ENCODE results near the gene TMEM208.

Gene TMEM208

GRCh38 chr16:67237396-67238277 lies 10.7 kb downstream of the TMEM208 start:
- DNase-seq, result no peak

- DNase-seq, result no peak
Observed at GRCh38 chr16:67238278-67238575, 11.3 kb downstream of the TMEM208 start.

GRCh38 chr16:67238806-67239470 lies 12.0 kb downstream of the TMEM208 start:
- DNase-seq, result no peak

GRCh38 chr16:67240506-67240905 lies 13.6 kb downstream of the TMEM208 start:
- no peak for DNase-seq

- DNase-seq, result no peak
Observed at GRCh38 chr16:67241008-67241900, 14.3 kb downstream of the TMEM208 start.

- no peak for DNase-seq
Observed at GRCh38 chr16:67242138-67242730, 15.3 kb downstream of the TMEM208 start.

GRCh38 chr16:67243481-67243880 lies 16.6 kb downstream of the TMEM208 start:
- no peak for DNase-seq

- peak; percentile 99 for DNase-seq
Observed at GRCh38 chr16:67244387-67245185, 17.7 kb downstream of the TMEM208 start.

- no peak for DNase-seq
Observed at GRCh38 chr16:67245186-67245585, 18.3 kb downstream of the TMEM208 start.

GRCh38 chr16:67245674-67246080 lies 18.7 kb downstream of the TMEM208 start:
- no peak for DNase-seq

GRCh38 chr16:67246081-67246755 lies 19.3 kb downstream of the TMEM208 start:
- DNase-seq, result peak; percentile 56

GRCh38 chr16:67246756-67247191 lies 19.8 kb downstream of the TMEM208 start:
- DNase-seq, result no peak

- peak; percentile 93 for DNase-seq
Observed at GRCh38 chr16:67247192-67248072, 20.5 kb downstream of the TMEM208 start, which contains the start of gene FHOD1. Gene FHOD1 (minus strand): TSS chr16:67247481. CDS start chr16:67247410, 71 bp downstream.

- no peak for DNase-seq
Observed at GRCh38 chr16:67248073-67248400, 21.1 kb downstream of the TMEM208 start.

GRCh38 chr16:67248401-67249177 lies 21.7 kb downstream of the TMEM208 start, which contains the start of gene SLC9A5:
Gene SLC9A5 (plus strand): TSS chr16:67248979. CDS start chr16:67249015, 36 bp downstream.
- DNase-seq, result no peak

GRCh38 chr16:67249178-67250044 lies 22.5 kb downstream of the TMEM208 start:
- no peak for DNase-seq

GRCh38 chr16:67250045-67250327 lies 23.1 kb downstream of the TMEM208 start:
- DNase-seq, result no peak
